Activated naive CD8-positive, alpha-beta T cell treated with anti-CD3 and anti-CD28 coated beads for 36 hours (primary cell): ENCODE results near the gene PABPC1L. TPM values are rescaled to one million over a fixed set of nuclear protein-coding genes. Genes with fewer than 3 reads are reported as not detected.

Source experiments
- total RNA-seq, 2 experiments: library from RNA; stranded (reverse); gene quantifications; one replicate each; pipeline ENCODE4 v1.2.3, GENCODE V29; 2021

Gene PABPC1L
- total RNA-seq, 2 experiments from 2014 or later: 75.3 to 79.3 TPM

Other genes with a start within 250 kb of the PABPC1L start
- gene CCN5, start 194.7 kb upstream of the PABPC1L start, total RNA-seq: not detected
- under 1 TPM; 0.31 to 0.48 TPM for gene KCNK15, start 164.2 kb upstream of the PABPC1L start, total RNA-seq
- gene RIMS4, start 99.5 kb upstream of the PABPC1L start, total RNA-seq: under 1 TPM in 1 of 2 experiments, not detected in 1; 0.08 TPM
- 100 to 1,000 TPM; 247 TPM for gene YWHAB, start 24.4 kb upstream of the PABPC1L start, total RNA-seq
- gene TOMM34, start 50.3 kb downstream of the PABPC1L start, total RNA-seq: 10 to 100 TPM; 72.9 to 75.1 TPM
- gene STK4, start 56.5 kb downstream of the PABPC1L start, total RNA-seq: 100 to 1,000 TPM; 180 to 198 TPM
- under 1 TPM; 0.56 to 0.70 TPM for gene KCNS1, start 191.1 kb downstream of the PABPC1L start, total RNA-seq
- under 1 TPM in 1 of 2 experiments, not detected in 1; 0.23 TPM for gene WFDC5, start 205.1 kb downstream of the PABPC1L start, total RNA-seq
- not detected for gene WFDC12, start 214.4 kb downstream of the PABPC1L start, total RNA-seq